Measurements from ENCODE around the gene TIRAP. TPM values are rescaled to one million over a fixed set of nuclear protein-coding genes. Genes with fewer than 3 reads are reported as not detected.

The TIRAP gene
- total RNA-seq, 1 experiment from 2014 or later = 5.6 TPM

DNA sequence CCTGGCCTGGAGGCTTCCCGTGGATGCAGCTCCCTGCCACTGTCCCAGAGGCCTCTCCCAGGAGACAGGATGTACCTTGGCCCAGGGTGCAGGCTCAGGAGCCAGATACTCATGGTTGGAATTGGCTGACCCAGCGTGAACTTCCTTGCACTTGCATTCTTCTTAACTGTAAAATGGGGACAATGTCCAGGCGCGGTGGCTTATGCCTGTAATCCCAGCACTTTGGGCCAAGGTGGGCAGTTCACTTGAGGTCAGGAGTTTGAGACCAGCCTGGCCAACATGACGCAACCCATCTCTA lies 52.5 kb downstream of the TIRAP start (continued):
- TF ChIP-seq, protein P1, sequence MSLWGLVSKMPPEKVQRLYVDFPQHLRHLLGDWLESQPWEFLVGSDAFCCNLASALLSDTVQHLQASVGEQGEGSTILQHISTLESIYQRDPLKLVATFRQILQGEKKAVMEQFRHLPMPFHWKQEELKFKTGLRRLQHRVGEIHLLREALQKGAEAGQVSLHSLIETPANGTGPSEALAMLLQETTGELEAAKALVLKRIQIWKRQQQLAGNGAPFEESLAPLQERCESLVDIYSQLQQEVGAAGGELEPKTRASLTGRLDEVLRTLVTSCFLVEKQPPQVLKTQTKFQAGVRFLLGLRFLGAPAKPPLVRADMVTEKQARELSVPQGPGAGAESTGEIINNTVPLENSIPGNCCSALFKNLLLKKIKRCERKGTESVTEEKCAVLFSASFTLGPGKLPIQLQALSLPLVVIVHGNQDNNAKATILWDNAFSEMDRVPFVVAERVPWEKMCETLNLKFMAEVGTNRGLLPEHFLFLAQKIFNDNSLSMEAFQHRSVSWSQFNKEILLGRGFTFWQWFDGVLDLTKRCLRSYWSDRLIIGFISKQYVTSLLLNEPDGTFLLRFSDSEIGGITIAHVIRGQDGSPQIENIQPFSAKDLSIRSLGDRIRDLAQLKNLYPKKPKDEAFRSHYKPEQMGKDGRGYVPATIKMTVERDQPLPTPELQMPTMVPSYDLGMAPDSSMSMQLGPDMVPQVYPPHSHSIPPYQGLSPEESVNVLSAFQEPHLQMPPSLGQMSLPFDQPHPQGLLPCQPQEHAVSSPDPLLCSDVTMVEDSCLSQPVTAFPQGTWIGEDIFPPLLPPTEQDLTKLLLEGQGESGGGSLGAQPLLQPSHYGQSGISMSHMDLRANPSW (CRISPR knock-in tag; conservative IDR thresholded peaks at IDR 0.05; ENCODE audit: low read depth) = no peak
- TF ChIP-seq, protein P2, sequence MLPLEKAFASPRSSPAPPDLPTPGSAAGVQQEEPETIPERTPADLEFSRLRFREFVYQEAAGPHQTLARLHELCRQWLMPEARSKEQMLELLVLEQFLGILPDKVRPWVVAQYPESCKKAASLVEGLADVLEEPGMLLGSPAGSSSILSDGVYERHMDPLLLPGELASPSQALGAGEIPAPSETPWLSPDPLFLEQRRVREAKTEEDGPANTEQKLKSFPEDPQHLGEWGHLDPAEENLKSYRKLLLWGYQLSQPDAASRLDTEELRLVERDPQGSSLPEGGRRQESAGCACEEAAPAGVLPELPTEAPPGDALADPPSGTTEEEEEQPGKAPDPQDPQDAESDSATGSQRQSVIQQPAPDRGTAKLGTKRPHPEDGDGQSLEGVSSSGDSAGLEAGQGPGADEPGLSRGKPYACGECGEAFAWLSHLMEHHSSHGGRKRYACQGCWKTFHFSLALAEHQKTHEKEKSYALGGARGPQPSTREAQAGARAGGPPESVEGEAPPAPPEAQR (CRISPR knock-in tag; IDR thresholded peaks at IDR 0.05) = no peak
- no peak for TF ChIP-seq ZNF396 (CRISPR knock-in tag; IDR thresholded peaks at IDR 0.05; ENCODE audit: borderline replicate concordance)

DNA sequence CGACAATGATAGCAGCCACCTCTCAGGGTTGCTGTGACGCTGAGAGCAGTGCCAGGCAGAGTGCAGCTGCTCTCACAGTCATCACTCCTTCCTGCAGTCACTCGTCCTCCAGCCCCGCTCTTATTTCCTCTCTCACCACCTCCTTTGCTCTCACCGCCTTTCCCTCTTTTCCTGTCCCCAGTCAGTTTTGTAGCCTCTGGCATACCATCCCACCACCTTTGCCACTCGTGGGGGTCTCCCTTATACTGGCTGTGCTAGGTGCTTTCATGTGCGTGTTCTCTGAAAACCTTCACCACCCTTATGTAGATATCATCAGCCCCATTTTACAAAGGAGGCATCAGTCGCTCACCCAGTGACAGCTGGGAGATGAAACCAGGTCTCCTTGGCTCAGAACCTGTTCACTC lies 53.2 kb downstream of the TIRAP start:
- H3K27ac Mint-ChIP-seq = peak overlapping the region; percentile 94
- no peaks in the 10 kb centered on the region for H3K9me3 Mint-ChIP-seq
- peaks cover 21% of the 10 kb centered on the region for H3K4me1 Mint-ChIP-seq
- ATAC-seq = no peak
- no peak overlapping the region; the same call in 1 of the 2 replicates for H3K4me3 Mint-ChIP-seq
- POLR2A ChIA-PET = no interaction called here
- peaks cover 25% of the 10 kb centered on the region for H3K36me3 Mint-ChIP-seq
- H3K27me3 Mint-ChIP-seq (ENCODE audit: low read depth) = no peaks in the 10 kb centered on the region
- TF ChIP-seq FOXP1 (CRISPR knock-in tag; IDR thresholded peaks at IDR 0.05; ENCODE audit: borderline replicate concordance) = no peak
- TF ChIP-seq ZBTB21 (CRISPR knock-in tag; IDR thresholded peaks at IDR 0.05; ENCODE audit: borderline replicate concordance) = no peak
- no peak for TF ChIP-seq ATF1 (CRISPR knock-in tag; IDR thresholded peaks at IDR 0.05)
- no peak for TF ChIP-seq RELA (CRISPR knock-in tag; IDR thresholded peaks at IDR 0.05; ENCODE audit: borderline replicate concordance)
- TF ChIP-seq, protein P3, sequence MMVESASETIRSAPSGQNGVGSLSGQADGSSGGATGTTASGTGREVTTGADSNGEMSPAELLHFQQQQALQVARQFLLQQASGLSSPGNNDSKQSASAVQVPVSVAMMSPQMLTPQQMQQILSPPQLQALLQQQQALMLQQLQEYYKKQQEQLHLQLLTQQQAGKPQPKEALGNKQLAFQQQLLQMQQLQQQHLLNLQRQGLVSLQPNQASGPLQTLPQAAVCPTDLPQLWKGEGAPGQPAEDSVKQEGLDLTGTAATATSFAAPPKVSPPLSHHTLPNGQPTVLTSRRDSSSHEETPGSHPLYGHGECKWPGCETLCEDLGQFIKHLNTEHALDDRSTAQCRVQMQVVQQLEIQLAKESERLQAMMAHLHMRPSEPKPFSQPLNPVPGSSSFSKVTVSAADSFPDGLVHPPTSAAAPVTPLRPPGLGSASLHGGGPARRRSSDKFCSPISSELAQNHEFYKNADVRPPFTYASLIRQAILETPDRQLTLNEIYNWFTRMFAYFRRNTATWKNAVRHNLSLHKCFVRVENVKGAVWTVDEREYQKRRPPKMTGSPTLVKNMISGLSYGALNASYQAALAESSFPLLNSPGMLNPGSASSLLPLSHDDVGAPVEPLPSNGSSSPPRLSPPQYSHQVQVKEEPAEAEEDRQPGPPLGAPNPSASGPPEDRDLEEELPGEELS (CRISPR knock-in tag; IDR thresholded peaks at IDR 0.05) = no peak
- TF ChIP-seq ESRRA (CRISPR knock-in tag; IDR thresholded peaks at IDR 0.05; ENCODE audit: borderline replicate concordance) = no peak
- TF ChIP-seq ZNF138 (CRISPR knock-in tag; conservative IDR thresholded peaks at IDR 0.05) = no peak
- no peak for TF ChIP-seq JUN (CRISPR knock-in tag; IDR thresholded peaks at IDR 0.05)
- TF ChIP-seq FOXK1 (CRISPR knock-in tag; IDR thresholded peaks at IDR 0.05) = no peak
- TF ChIP-seq CREB1 (CRISPR knock-in tag; IDR thresholded peaks at IDR 0.05) = no peak
- TF ChIP-seq, protein P4, sequence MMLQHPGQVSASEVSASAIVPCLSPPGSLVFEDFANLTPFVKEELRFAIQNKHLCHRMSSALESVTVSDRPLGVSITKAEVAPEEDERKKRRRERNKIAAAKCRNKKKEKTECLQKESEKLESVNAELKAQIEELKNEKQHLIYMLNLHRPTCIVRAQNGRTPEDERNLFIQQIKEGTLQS (CRISPR knock-in tag; conservative IDR thresholded peaks at IDR 0.05) = no peak
- TF ChIP-seq MXD4 (CRISPR knock-in tag; IDR thresholded peaks at IDR 0.05; ENCODE audit: borderline replicate concordance) = no peak
- TF ChIP-seq, protein P5, sequence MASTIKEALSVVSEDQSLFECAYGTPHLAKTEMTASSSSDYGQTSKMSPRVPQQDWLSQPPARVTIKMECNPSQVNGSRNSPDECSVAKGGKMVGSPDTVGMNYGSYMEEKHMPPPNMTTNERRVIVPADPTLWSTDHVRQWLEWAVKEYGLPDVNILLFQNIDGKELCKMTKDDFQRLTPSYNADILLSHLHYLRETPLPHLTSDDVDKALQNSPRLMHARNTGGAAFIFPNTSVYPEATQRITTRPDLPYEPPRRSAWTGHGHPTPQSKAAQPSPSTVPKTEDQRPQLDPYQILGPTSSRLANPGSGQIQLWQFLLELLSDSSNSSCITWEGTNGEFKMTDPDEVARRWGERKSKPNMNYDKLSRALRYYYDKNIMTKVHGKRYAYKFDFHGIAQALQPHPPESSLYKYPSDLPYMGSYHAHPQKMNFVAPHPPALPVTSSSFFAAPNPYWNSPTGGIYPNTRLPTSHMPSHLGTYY (CRISPR knock-in tag; IDR thresholded peaks at IDR 0.05) = no peak
- TF ChIP-seq, protein P6, sequence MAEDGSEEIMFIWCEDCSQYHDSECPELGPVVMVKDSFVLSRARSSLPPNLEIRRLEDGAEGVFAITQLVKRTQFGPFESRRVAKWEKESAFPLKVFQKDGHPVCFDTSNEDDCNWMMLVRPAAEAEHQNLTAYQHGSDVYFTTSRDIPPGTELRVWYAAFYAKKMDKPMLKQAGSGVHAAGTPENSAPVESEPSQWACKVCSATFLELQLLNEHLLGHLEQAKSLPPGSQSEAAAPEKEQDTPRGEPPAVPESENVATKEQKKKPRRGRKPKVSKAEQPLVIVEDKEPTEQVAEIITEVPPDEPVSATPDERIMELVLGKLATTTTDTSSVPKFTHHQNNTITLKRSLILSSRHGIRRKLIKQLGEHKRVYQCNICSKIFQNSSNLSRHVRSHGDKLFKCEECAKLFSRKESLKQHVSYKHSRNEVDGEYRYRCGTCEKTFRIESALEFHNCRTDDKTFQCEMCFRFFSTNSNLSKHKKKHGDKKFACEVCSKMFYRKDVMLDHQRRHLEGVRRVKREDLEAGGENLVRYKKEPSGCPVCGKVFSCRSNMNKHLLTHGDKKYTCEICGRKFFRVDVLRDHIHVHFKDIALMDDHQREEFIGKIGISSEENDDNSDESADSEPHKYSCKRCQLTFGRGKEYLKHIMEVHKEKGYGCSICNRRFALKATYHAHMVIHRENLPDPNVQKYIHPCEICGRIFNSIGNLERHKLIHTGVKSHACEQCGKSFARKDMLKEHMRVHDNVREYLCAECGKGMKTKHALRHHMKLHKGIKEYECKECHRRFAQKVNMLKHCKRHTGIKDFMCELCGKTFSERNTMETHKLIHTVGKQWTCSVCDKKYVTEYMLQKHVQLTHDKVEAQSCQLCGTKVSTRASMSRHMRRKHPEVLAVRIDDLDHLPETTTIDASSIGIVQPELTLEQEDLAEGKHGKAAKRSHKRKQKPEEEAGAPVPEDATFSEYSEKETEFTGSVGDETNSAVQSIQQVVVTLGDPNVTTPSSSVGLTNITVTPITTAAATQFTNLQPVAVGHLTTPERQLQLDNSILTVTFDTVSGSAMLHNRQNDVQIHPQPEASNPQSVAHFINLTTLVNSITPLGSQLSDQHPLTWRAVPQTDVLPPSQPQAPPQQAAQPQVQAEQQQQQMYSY (CRISPR knock-in tag; IDR thresholded peaks at IDR 0.05) = no peak
- no peak for TF ChIP-seq SMAD3 (CRISPR knock-in tag; IDR thresholded peaks at IDR 0.05; ENCODE audit: borderline replicate concordance)
- TF ChIP-seq, protein P7, sequence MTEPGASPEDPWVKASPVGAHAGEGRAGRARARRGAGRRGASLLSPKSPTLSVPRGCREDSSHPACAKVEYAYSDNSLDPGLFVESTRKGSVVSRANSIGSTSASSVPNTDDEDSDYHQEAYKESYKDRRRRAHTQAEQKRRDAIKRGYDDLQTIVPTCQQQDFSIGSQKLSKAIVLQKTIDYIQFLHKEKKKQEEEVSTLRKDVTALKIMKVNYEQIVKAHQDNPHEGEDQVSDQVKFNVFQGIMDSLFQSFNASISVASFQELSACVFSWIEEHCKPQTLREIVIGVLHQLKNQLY (CRISPR knock-in tag; IDR thresholded peaks at IDR 0.05) = no peak
- DNase-seq (ENCODE audit: low spot score) = peak; percentile 8
- CTCF ChIA-PET = interaction anchor here (1.2 to 1.8 kb wide), 3 partner anchors 25 to 237 kb away, joined by 3 to 4 read pairs (median 4); no protein-coding TSS in a partner anchor

Data from WTC11 (cell line).